H1 (cell line): ENCODE results near the gene ATP11A. TPM values are rescaled to one million over a fixed set of nuclear protein-coding genes. Genes with fewer than 3 reads are reported as not detected.

Experiments
- CTCF ChIA-PET: fragments of 300-600 bp; sonication (Branson Sonifier 250); formaldehyde crosslinking; loops from one replicate; lab custom pipeline; 2021; ENCODE audit not compliant: partially characterized antibody; lab: Charles Lee
- POLR2A ChIA-PET: fragments of 300-600 bp; sonication (Branson Sonifier 250); formaldehyde crosslinking; loops from one replicate; lab custom pipeline; 2021; ENCODE audit warnings: inconsistent platforms; ENCODE audit not compliant: partially characterized antibody; lab: Charles Lee
- DNase-seq, 2 experiments: peaks; one replicate each; pipeline versions ENCODE4 v3.0.0 to v3.0.0-alpha.2; 2010 to 2022; ENCODE audit warnings: low spot score in 2 of 2, low read depth in 1 of 2, mixed read lengths in 1 of 2
- FAIRE-seq: peaks from 2 replicates; lab custom pipeline; 2011; peaks lifted over from hg19 to GRCh38; lab: Jason Lieb, UNC
- H2AFZ ChIP-seq: 2 replicates; pipeline ENCODE4 v1.8.1; 2012; ENCODE audit warnings: low read length, inconsistent platforms
- H2AK5ac ChIP-seq: 2 replicates; pipeline ENCODE4 v1.6.1; 2013; ENCODE audit warnings: low read depth, low read length
- H2BK120ac ChIP-seq: replicated peaks from 2 replicates; pipeline ENCODE3; 2013; ENCODE audit warnings: low read depth, low read length, inconsistent platforms
- H2BK12ac ChIP-seq: 2 replicates; pipeline ENCODE4 v1.6.1; 2013; ENCODE audit warnings: low read depth, low read length
- H2BK15ac ChIP-seq: 2 replicates; pipeline ENCODE4 v1.6.1; 2013; ENCODE audit warnings: low read length
- H2BK20ac ChIP-seq: 2 replicates; pipeline ENCODE4 v1.6.1; 2013; ENCODE audit warnings: low read length
- H2BK5ac ChIP-seq: 2 replicates; pipeline ENCODE4 v1.6.1; 2013; ENCODE audit warnings: low read depth, low read length
- H3K14ac ChIP-seq: 2 replicates; pipeline ENCODE4 v1.6.1; 2013; ENCODE audit warnings: inconsistent platforms; ENCODE audit not compliant: insufficient read length
- H3K18ac ChIP-seq: 2 replicates; pipeline ENCODE4 v1.6.1; 2013; ENCODE audit warnings: low read length; ENCODE audit errors: extremely low read depth
- H3K23ac ChIP-seq: 2 replicates; pipeline ENCODE4 v1.6.1; 2013; ENCODE audit warnings: inconsistent platforms; ENCODE audit not compliant: insufficient read length
- H3K23me2 ChIP-seq: 2 replicates; pipeline ENCODE4 v1.6.1; 2013; ENCODE audit warnings: low read depth, low read length
- H3K27ac ChIP-seq: 2 replicates; pipeline ENCODE4 v1.6.1; 2011; ENCODE audit warnings: low read depth, low read length, inconsistent platforms
- H3K27me3 ChIP-seq, 4 experiments: replicated peaks in 1 of 4; 1 replicate in 1 of 4; 2 replicates in 3 of 4; pipeline versions ENCODE4 v1.6.1 to v1.8.1; 2011 to 2013; ENCODE audit warnings: low read length in 3 of 4, mild to moderate bottlenecking in 3 of 4, inconsistent platforms in 2 of 4, mixed read lengths in 2 of 4, moderate library complexity in 1 of 4; ENCODE audit not compliant: control insufficient read depth in 3 of 4, insufficient read depth in 3 of 4; ENCODE audit errors: extremely low read depth in 1 of 4
- H3K36me3 ChIP-seq, 4 experiments: 2 replicates each; pipeline versions ENCODE4 v1.6.1 to v1.8.1; 2011 to 2013; ENCODE audit warnings: mild to moderate bottlenecking in 4 of 4, low read length in 3 of 4, moderate library complexity in 2 of 4, control low read depth in 1 of 4, inconsistent platforms in 1 of 4; ENCODE audit not compliant: insufficient read depth in 4 of 4, control insufficient read depth in 2 of 4
- H3K4ac ChIP-seq: replicated peaks from 2 replicates; pipeline ENCODE3; 2013; ENCODE audit warnings: low read length, low read depth, mixed read lengths, inconsistent platforms; ENCODE audit not compliant: insufficient read length
- H3K4me1 ChIP-seq, 4 experiments: replicated peaks in 1 of 4; 1 replicate in 1 of 4; 2 replicates in 3 of 4; pipeline versions ENCODE4 v1.6.1 to v1.8.1; 2011 to 2013; ENCODE audit warnings: low read length in 3 of 4, inconsistent platforms in 2 of 4, mixed read lengths in 1 of 4; ENCODE audit not compliant: insufficient read depth in 4 of 4, control insufficient read depth in 3 of 4
- H3K4me2 ChIP-seq, 2 experiments: 2 replicates each; pipeline versions ENCODE4 v1.6.1 to v1.8.1; 2011 to 2013; ENCODE audit warnings: low read depth in 2 of 2, low read length in 2 of 2, control low read depth in 1 of 2, inconsistent platforms in 1 of 2, mild to moderate bottlenecking in 1 of 2; ENCODE audit not compliant: insufficient read depth in 1 of 2
- H3K4me3 ChIP-seq, 4 experiments: fragments of 200-600, 300-600 bp in 1 of 4; sonication (generic), shearing (Covaris generic), sonication (Bioruptor Twin) in 1 of 4; 2 replicates each; pipeline versions ENCODE4 v1.5.1 to v1.8.1; 2011 to 2016; ENCODE audit warnings: low read length in 4 of 4, low read depth in 3 of 4, control low read depth in 2 of 4, inconsistent platforms in 2 of 4, mild to moderate bottlenecking in 2 of 4, mixed read lengths in 1 of 4, moderate library complexity in 1 of 4; ENCODE audit not compliant: insufficient read depth in 2 of 4; ENCODE audit errors: extremely low read depth in 1 of 4
- H3K56ac ChIP-seq: replicated peaks from 2 replicates; pipeline ENCODE3; 2013; ENCODE audit warnings: low read depth, mild to moderate bottlenecking, mixed read lengths, low read length, inconsistent platforms; ENCODE audit not compliant: insufficient read length
- H3K79me1 ChIP-seq: 2 replicates; pipeline ENCODE4 v1.6.1; 2013; ENCODE audit warnings: low read depth, low read length, control low read depth
- H3K79me2 ChIP-seq, 2 experiments: 2 replicates each; pipeline versions ENCODE4 v1.6.1 to v1.8.1; 2012 to 2013; ENCODE audit warnings: low read length in 2 of 2, mild to moderate bottlenecking in 2 of 2, inconsistent platforms in 1 of 2; ENCODE audit not compliant: insufficient read depth in 2 of 2, control insufficient read depth in 1 of 2
- H3K9ac ChIP-seq, 4 experiments: replicated peaks in 1 of 4; 1 replicate in 1 of 4; 2 replicates in 3 of 4; pipeline versions ENCODE4 v1.6.1 to v1.8.1; 2011 to 2013; ENCODE audit warnings: low read depth in 3 of 4, low read length in 3 of 4, control low read depth in 2 of 4, mild to moderate bottlenecking in 2 of 4, moderate library complexity in 2 of 4, inconsistent platforms in 1 of 4; ENCODE audit errors: extremely low read depth in 1 of 4
- H3K9me3 ChIP-seq, 2 experiments: 2 replicates each; pipeline versions ENCODE4 v1.6.1 to v1.8.1; 2012 to 2013; ENCODE audit warnings: mild to moderate bottlenecking in 2 of 2, moderate library complexity in 2 of 2, control low read depth in 1 of 2, inconsistent platforms in 1 of 2, low read depth in 1 of 2, low read length in 1 of 2, mixed read lengths in 1 of 2; ENCODE audit not compliant: insufficient read depth in 2 of 2
- H4K20me1 ChIP-seq, 2 experiments: replicated peaks in 1 of 2; 2 replicates each; pipeline versions ENCODE3 to v1.8.1; 2011 to 2013; ENCODE audit warnings: inconsistent platforms in 2 of 2, low read length in 2 of 2, mild to moderate bottlenecking in 1 of 2; ENCODE audit not compliant: insufficient read depth in 2 of 2, control insufficient read depth in 1 of 2
- H4K5ac ChIP-seq: 2 replicates; pipeline ENCODE4 v1.6.1; 2013; ENCODE audit warnings: low read length, low read depth, mixed read lengths, inconsistent platforms; ENCODE audit not compliant: insufficient read length
- H4K8ac ChIP-seq: 2 replicates; pipeline ENCODE4 v1.8.0; 2013; ENCODE audit warnings: mild to moderate bottlenecking, moderate library complexity, low read length, inconsistent platforms; ENCODE audit not compliant: insufficient read depth; ENCODE audit errors: extremely low read depth
- H4K91ac ChIP-seq: replicated peaks from 2 replicates; pipeline ENCODE3; 2013; ENCODE audit warnings: low read length, mixed read lengths, inconsistent platforms; ENCODE audit not compliant: insufficient read length
- PHF8 ChIP-seq: fragments of 200-600 bp; sonication (generic); conservative IDR thresholded peaks from 2 replicates; pipeline ENCODE4 v1.7.1; 2012; ENCODE audit warnings: low read depth, mild to moderate bottlenecking, inconsistent platforms, low read length, moderate library complexity
- RAD21 ChIP-seq, 2 experiments: IDR thresholded peaks in 1 of 2; conservative IDR thresholded peaks in 1 of 2; 2 replicates each; pipeline ENCODE4 v1.6.1; 2011; ENCODE audit warnings: low read depth in 2 of 2, low read length in 2 of 2, improper control_type of control experiment in 1 of 2, inconsistent platforms in 1 of 2, mild to moderate bottlenecking in 1 of 2, moderate library complexity in 1 of 2
- SAP30 ChIP-seq: fragments of 300-600 bp; sonication (generic); IDR thresholded peaks from 2 replicates; pipeline ENCODE4 v1.7.1; 2012; ENCODE audit warnings: low read length, moderate library complexity, mild to moderate bottlenecking, inconsistent platforms; ENCODE audit not compliant: insufficient read depth, insufficient replicate concordance
- TBP ChIP-seq: IDR thresholded peaks from 2 replicates; pipeline ENCODE4 v1.6.1; 2011; ENCODE audit warnings: low read depth, low read length, improper control_type of control experiment
- TCF12 ChIP-seq: IDR thresholded peaks from 2 replicates; pipeline ENCODE4 v1.6.1; 2011; ENCODE audit warnings: low read depth, mild to moderate bottlenecking, low read length
- WGBS, 2 experiments: shearing (Covaris generic) in 1 of 2; methylation state at CpG; one replicate each; pipeline versions ENCODE4 v1.1.6 to v1.1.7; 2013 to 2015; ENCODE audit warnings: low lambda C conversion rate in 2 of 2, mixed read lengths in 2 of 2, inconsistent platforms in 1 of 2, low coverage in 1 of 2, missing lambda C conversion rate in 1 of 2; ENCODE audit not compliant: insufficient replicate concordance in 2 of 2, insufficient coverage in 1 of 2, insufficient read length in 1 of 2; ENCODE audit errors: extremely low coverage in 1 of 2, missing lambda C conversion rate in 1 of 2; 5-methylcytosine and 5-hydroxymethylcytosine counted together
- polyA plus RNA-seq, 7 experiments: library from polyadenylated mRNA; depleted of rRNA in 3 of 7; stranded (reverse) in 5 of 7; unstranded in 2 of 7; fragments of >200 nt in 5 of 7; fragments of 200-250 nt in 2 of 7; gene quantifications; 1 replicate in 5 of 7; 2 replicates in 1 of 7; 4 replicates in 1 of 7; pipeline versions ENCODE4 v1.2.1 to v1.2.3, GENCODE V29; 2011 to 2013; ENCODE audit warnings: missing spikeins in 2 of 7, mixed read lengths in 2 of 7
- total RNA-seq: library from RNA; stranded (reverse); fragmentation: NEBNext Ultra II Directional; extraction: Animal tissue kit (Norgen Biotek cat#: 25700); gene quantifications from 2 replicates; pipeline ENCODE4 v1.2.1, GENCODE V29; 2021
- TF ChIP-seq, protein P1 (sequence below), 3 experiments: IDR thresholded peaks; 1 replicate in 2 of 3; 2 replicates in 1 of 3; pipeline versions ENCODE4 v1.5.1 to v1.6.1; 2011; ENCODE audit warnings: low read length in 3 of 3, mild to moderate bottlenecking in 3 of 3, inconsistent platforms in 2 of 3, low read depth in 1 of 3, moderate library complexity in 1 of 3; ENCODE audit not compliant: insufficient read depth in 1 of 3; ENCODE audit errors: control extremely low read depth in 1 of 3

ATP11A gene
- total and polyA plus RNA-seq, 2 of the 8 experiments (the other 6 are each of a cell fraction or from before 2014, with no cell fraction given), result 28.8 to 72.9 TPM

DNA sequence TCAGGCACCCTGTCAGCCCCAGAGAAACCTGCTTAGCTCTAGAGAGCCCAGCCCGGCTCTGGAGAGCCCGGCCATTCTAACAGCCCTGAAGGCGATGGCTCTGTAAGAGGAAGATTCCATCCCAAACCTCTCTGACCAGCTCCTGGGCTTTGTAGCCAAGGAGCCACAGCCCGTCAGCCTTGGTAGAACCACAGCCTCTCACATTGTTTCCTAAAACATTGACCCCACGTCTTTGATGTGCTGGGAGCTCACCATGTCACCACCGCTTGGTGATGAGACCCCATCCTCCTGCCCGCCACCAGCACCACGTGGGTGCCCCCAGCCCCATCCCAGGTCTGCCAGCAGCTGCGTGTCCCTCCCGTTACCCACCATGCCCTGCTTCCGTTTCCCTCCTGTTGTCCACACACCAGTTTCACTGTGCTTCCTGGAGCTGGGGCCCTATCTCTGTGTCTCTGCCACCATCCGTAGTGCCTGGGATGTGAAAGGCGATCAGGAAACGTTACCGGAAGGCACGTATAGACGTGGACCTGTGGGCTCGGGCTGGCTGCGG is 185.0 kb downstream of the ATP11A start:
- CTCF ChIA-PET, result interaction anchor here (0.7 to 2.3 kb wide), 44 partner anchors 11 to 360 kb away, joined by 3 to 31 read pairs (median 4); no protein-coding TSS in a partner anchor
- no peak overlapping the region for H2BK12ac ChIP-seq
- no peak for FAIRE-seq
- TF ChIP-seq RAD21 (IDR thresholded peaks at IDR 0.05 in 1 of 2, conservative IDR thresholded peaks at IDR 0.05 in 1 of 2; ENCODE audit: low read depth in 2 of 2, low read length in 2 of 2), result no peak
- TF ChIP-seq PHF8, result no peak
- TF ChIP-seq SAP30, result no peak
- TF ChIP-seq, protein P1, sequence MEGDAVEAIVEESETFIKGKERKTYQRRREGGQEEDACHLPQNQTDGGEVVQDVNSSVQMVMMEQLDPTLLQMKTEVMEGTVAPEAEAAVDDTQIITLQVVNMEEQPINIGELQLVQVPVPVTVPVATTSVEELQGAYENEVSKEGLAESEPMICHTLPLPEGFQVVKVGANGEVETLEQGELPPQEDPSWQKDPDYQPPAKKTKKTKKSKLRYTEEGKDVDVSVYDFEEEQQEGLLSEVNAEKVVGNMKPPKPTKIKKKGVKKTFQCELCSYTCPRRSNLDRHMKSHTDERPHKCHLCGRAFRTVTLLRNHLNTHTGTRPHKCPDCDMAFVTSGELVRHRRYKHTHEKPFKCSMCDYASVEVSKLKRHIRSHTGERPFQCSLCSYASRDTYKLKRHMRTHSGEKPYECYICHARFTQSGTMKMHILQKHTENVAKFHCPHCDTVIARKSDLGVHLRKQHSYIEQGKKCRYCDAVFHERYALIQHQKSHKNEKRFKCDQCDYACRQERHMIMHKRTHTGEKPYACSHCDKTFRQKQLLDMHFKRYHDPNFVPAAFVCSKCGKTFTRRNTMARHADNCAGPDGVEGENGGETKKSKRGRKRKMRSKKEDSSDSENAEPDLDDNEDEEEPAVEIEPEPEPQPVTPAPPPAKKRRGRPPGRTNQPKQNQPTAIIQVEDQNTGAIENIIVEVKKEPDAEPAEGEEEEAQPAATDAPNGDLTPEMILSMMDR (IDR thresholded peaks at IDR 0.05; ENCODE audit: control extremely low read depth in 1 of 3, insufficient read depth in 1 of 3, low read depth in 1 of 3, low read length in 3 of 3), result no peak
- TF ChIP-seq TCF12, result no peak
- no peak for TF ChIP-seq TBP
- no peaks in the 10 kb centered on the region for H3K27me3 ChIP-seq
- no peak overlapping the region for H4K91ac ChIP-seq
- no peak overlapping the region; the same call in none of the 2 replicates for H4K8ac ChIP-seq
- no peak overlapping the region for H4K5ac ChIP-seq
- no peak overlapping the region for H2BK15ac ChIP-seq
- H3K4ac ChIP-seq, result peak overlapping the region; percentile 60
- H2AK5ac ChIP-seq, result no peak overlapping the region
- no peak overlapping the region for H3K56ac ChIP-seq
- H3K4me2 ChIP-seq, result no peak overlapping the region
- no peak overlapping the region for H3K9ac ChIP-seq
- H2AFZ ChIP-seq, result no peak overlapping the region
- H3K4me1 ChIP-seq, result 0 out of 7 replicates have a peak, but pooled peaks cover 0 to 4% (median under 1%) of the 10 kb centered on the region in 4 experiments
- H3K14ac ChIP-seq, result no peak overlapping the region
- no peaks in the 10 kb centered on the region; the same call in 1 of the 2 replicates for H3K79me1 ChIP-seq
- peaks cover 0 to 2% of the 10 kb centered on the region in 2 experiments for H4K20me1 ChIP-seq
- 92% methylated on average over 18 of the region's 19 CpGs; no CpG with 5 or more reads in 1 of the 2 experiments for WGBS, 2 experiments
- H3K18ac ChIP-seq, result no peak overlapping the region
- peaks cover 6 to 15% (median 11%) of the 10 kb centered on the region in 4 experiments for H3K36me3 ChIP-seq
- H3K79me2 ChIP-seq, result no peaks in the 10 kb centered on the region
- H3K4me3 ChIP-seq, result no peak overlapping the region
- H2BK5ac ChIP-seq, result no peak overlapping the region
- no peak for DNase-seq
- no peak overlapping the region for H2BK20ac ChIP-seq
- H3K9me3 ChIP-seq, result peaks cover 0 to 12% of the 10 kb centered on the region in 2 experiments; a peak in 3 of 4 replicates
- H2BK120ac ChIP-seq, result no peak overlapping the region
- H3K27ac ChIP-seq, result no peak overlapping the region
- POLR2A ChIA-PET, result interaction anchor here (0.9 kb wide), 1 partner anchor 11 kb away, joined by 3 read pairs; no protein-coding TSS in a partner anchor
- H3K23me2 ChIP-seq, result peaks cover 6% of the 10 kb centered on the region; the same call in 1 of the 2 replicates
- H3K23ac ChIP-seq, result no peak overlapping the region
